Endothelial cell of umbilical vein (primary cell): Measurements from ENCODE around the gene H1-8. TPM values are rescaled to one million over a fixed set of nuclear protein-coding genes. Genes with fewer than 3 reads are reported as not detected.

Source experiments
- BruUV-seq: library from RNA; stranded (reverse); fragments of 400-500 nt; replicated peaks from 2 replicates; lab custom pipeline; 2021; lab: Mats Ljungman, UMichigan
- CTCF ChIA-PET: fragments of 300-600, 350-600 bp; sonication (Branson Sonifier 250); formaldehyde crosslinking; loops from one replicate; lab custom pipeline; 2021; ENCODE audit warnings: antibody characterized with exemption, inconsistent platforms; lab: Charles Lee
- POLR2A ChIA-PET: fragments of 300-600, 350-600 bp; sonication (Branson Sonifier 250); formaldehyde crosslinking; loops from one replicate; lab custom pipeline; 2021; ENCODE audit warnings: antibody characterized with exemption, inconsistent platforms; lab: Charles Lee
- DNase-seq: peaks from one replicate; pipeline ENCODE4 v3.0.0-alpha.2; 2011; ENCODE audit warnings: low read depth, low spot score
- FAIRE-seq: peaks from 2 replicates; lab custom pipeline; 2011; peaks lifted over from hg19 to GRCh38; lab: Jason Lieb, UNC
- H2AFZ ChIP-seq: 2 replicates; pipeline ENCODE4 v1.6.0; 2012; ENCODE audit warnings: low read depth, low read length, control low read depth, inconsistent platforms
- H3K27ac ChIP-seq: 2 replicates; pipeline ENCODE4 v1.5.1; 2011; ENCODE audit warnings: low read depth, mild to moderate bottlenecking, control low read depth, low read length, moderate library complexity; ENCODE audit not compliant: insufficient read depth
- H3K27me3 ChIP-seq, 2 experiments: 2 replicates each; pipeline versions ENCODE4 v1.6.0 to v1.6.1; 2011; ENCODE audit warnings: low read length in 2 of 2, mixed read lengths in 1 of 2; ENCODE audit not compliant: control insufficient read depth in 2 of 2, insufficient read depth in 2 of 2
- H3K36me3 ChIP-seq, 2 experiments: 2 replicates in 1 of 2; 3 replicates in 1 of 2; pipeline ENCODE4 v1.5.1; 2011; ENCODE audit warnings: low read length in 2 of 2, mild to moderate bottlenecking in 1 of 2, moderate library complexity in 1 of 2; ENCODE audit not compliant: control insufficient read depth in 2 of 2, insufficient read depth in 2 of 2; ENCODE audit errors: extremely low read depth in 1 of 2
- H3K4me1 ChIP-seq: 3 replicates; pipeline ENCODE4 v1.5.1; 2011; ENCODE audit warnings: mild to moderate bottlenecking, low read length; ENCODE audit not compliant: control insufficient read depth, insufficient read depth; ENCODE audit errors: extremely low read depth
- H3K4me2 ChIP-seq: 2 replicates; pipeline ENCODE4 v1.6.1; 2011; ENCODE audit warnings: low read length, control low read depth, mixed read lengths; ENCODE audit not compliant: insufficient read depth
- H3K4me3 ChIP-seq, 3 experiments: fragments of 200-600 bp in 1 of 3; sonication (generic), shearing (Covaris generic) in 1 of 3; replicated peaks in 1 of 3; 2 replicates each; pipeline ENCODE4 v1.5.1; 2011 to 2016; ENCODE audit warnings: control low read depth in 3 of 3, low read length in 3 of 3, mild to moderate bottlenecking in 2 of 3, inconsistent platforms in 1 of 3, low read depth in 1 of 3, moderate library complexity in 1 of 3; ENCODE audit not compliant: insufficient read depth in 1 of 3
- H3K79me2 ChIP-seq: 2 replicates; pipeline ENCODE4 v1.6.0; 2012; ENCODE audit warnings: low read length, inconsistent platforms; ENCODE audit not compliant: control insufficient read depth, insufficient read depth
- H3K9ac ChIP-seq: replicated peaks from 2 replicates; pipeline ENCODE3; 2011; ENCODE audit warnings: low read length, control low read depth; ENCODE audit not compliant: insufficient read depth; ENCODE audit errors: extremely low read depth
- H3K9me1 ChIP-seq: replicated peaks from 3 replicates; pipeline ENCODE4 v1.6.0; 2011; ENCODE audit warnings: mild to moderate bottlenecking, low read length; ENCODE audit not compliant: control insufficient read depth, insufficient read depth; ENCODE audit errors: extremely low read depth
- H3K9me3 ChIP-seq: replicated peaks from 2 replicates; pipeline ENCODE4 v1.5.1; 2012; ENCODE audit warnings: low read length, inconsistent platforms; ENCODE audit not compliant: control insufficient read depth, insufficient read depth
- H4K20me1 ChIP-seq: replicated peaks from 2 replicates; pipeline ENCODE3; 2011; ENCODE audit warnings: mild to moderate bottlenecking, low read length; ENCODE audit not compliant: control insufficient read depth, insufficient read depth; ENCODE audit errors: extremely low read depth
- EZH2 ChIP-seq: IDR thresholded peaks from 2 replicates; pipeline ENCODE4 v1.6.1; 2012; ENCODE audit warnings: borderline replicate concordance, low read depth, mild to moderate bottlenecking, moderate library complexity, low read length, inconsistent platforms; ENCODE audit not compliant: severe bottlenecking
- FOS ChIP-seq: IDR thresholded peaks from 2 replicates; pipeline ENCODE4 v1.6.1; 2011; ENCODE audit warnings: mild to moderate bottlenecking, low read length, moderate library complexity, borderline replicate concordance; ENCODE audit not compliant: insufficient read depth
- GATA2 ChIP-seq: IDR thresholded peaks from 2 replicates; pipeline ENCODE4 v1.7.0; 2011; ENCODE audit warnings: low read depth, mild to moderate bottlenecking, moderate library complexity, mixed read lengths, low read length; ENCODE audit not compliant: insufficient read length, insufficient read depth
- JUN ChIP-seq: IDR thresholded peaks from 2 replicates; pipeline ENCODE4 v1.6.1; 2011; ENCODE audit warnings: borderline replicate concordance, low read depth; ENCODE audit not compliant: insufficient read length, insufficient read depth
- MYC ChIP-seq: IDR thresholded peaks from one replicate; pipeline ENCODE4 v1.6.1; 2011; ENCODE audit warnings: mild to moderate bottlenecking, low read depth, low read length
- POLR2A ChIP-seq: IDR thresholded peaks from 2 replicates; pipeline ENCODE4 v1.6.1; 2012; ENCODE audit warnings: low read depth, mild to moderate bottlenecking, control low read depth, low read length
- POLR2AphosphoS5 ChIP-seq: IDR thresholded peaks from 2 replicates; pipeline ENCODE4 v1.6.1; 2012; ENCODE audit warnings: low read depth, mild to moderate bottlenecking, control low read depth, low read length, moderate library complexity; ENCODE audit not compliant: insufficient read depth
- dilution Hi-C: fragments of 300-500 bp; cut with MboI; formaldehyde crosslinking; loops from one replicate; pipeline ENCODE4 v1.15.0; 2019; ENCODE audit warnings: low sequenced_read_pairs; ENCODE audit not compliant: extremely low pct_ligation_motif_present
- intact Hi-C: fragments of 100-400 bp; cut with micrococcal nuclease; formaldehyde crosslinking; loops from one replicate; pipeline ENCODE4 v1.10.0; 2022
- polyA plus RNA-seq, 4 experiments: library from polyadenylated mRNA; depleted of rRNA in 3 of 4; stranded (reverse) in 3 of 4; unstranded in 1 of 4; fragments of >200 nt; gene quantifications; 2 replicates each; pipeline versions ENCODE4 v1.2.1 to v1.2.3, GENCODE V29; 2011 to 2012; ENCODE audit warnings: missing spikeins in 1 of 4
- total RNA-seq: library from RNA; stranded (reverse); gene quantifications from 2 replicates; pipeline ENCODE4 v1.2.3, GENCODE V29; 2021
- TF ChIP-seq, protein P1 (sequence below), 2 donors: IDR thresholded peaks; 1 replicate in 1 of 2; 2 replicates in 1 of 2; pipeline ENCODE4 v1.5.1; 2011; ENCODE audit warnings: low read length in 2 of 2, mild to moderate bottlenecking in 2 of 2, moderate library complexity in 2 of 2, control low read depth in 1 of 2, inconsistent platforms in 1 of 2, low read depth in 1 of 2; ENCODE audit not compliant: insufficient read depth in 1 of 2; ENCODE audit errors: extremely low read depth in 1 of 2
- TF ChIP-seq, protein P2 (sequence below): IDR thresholded peaks from 2 replicates; pipeline ENCODE4 v1.6.1; 2011; ENCODE audit not compliant: insufficient read depth, insufficient read length

The H1-8 gene
- total and polyA plus RNA-seq, 2 donors (not counting 3 experiments of a cell fraction or from before 2014, with no cell fraction given) = not detected

DNA sequence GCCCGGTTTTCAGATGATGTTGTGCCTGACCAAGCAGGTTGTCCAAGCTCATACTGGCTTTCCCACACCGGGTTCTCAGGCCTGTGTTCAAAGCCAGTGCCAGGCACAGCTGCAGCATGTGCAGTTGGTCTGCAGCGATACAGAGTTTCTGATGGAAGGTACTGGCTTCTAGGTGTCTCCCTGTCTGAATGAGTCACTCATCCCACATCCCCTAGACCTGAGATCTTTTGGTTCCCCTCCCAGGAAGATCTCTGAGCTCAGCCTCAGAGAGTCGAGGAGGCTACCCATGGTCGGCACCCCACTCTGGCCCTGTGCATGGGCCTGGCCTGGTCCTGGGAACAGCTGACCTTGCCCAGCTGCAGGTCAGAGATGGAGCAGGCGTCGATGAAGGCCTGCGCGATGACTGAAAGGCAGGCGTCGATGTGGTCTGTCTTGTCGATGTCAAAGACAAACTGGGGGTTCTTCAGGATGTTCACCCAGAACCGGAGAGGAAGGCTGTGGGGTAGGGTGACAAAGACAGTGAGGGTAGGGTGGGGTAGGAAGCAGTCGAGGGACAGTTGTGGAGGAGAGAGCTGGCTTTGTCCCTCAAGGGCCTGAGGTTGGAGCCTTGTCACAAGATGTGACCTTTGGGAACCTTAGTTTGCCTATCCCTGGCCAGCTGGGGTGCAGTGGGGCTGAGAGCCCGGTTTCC lies 15.3 kb downstream of the H1-8 start:
- no peak overlapping the region for H3K4me3 ChIP-seq
- H3K79me2 ChIP-seq = no peaks in the 10 kb centered on the region
- no peaks in the 10 kb centered on the region for H4K20me1 ChIP-seq
- no peak overlapping the region for H3K4me2 ChIP-seq
- H2AFZ ChIP-seq = no peak overlapping the region
- H3K27me3 ChIP-seq = no peaks in the 10 kb centered on the region
- no peaks in the 10 kb centered on the region for H3K9me3 ChIP-seq
- intact Hi-C loops = no loop called here
- peak overlapping the region; percentile 1 for H3K27ac ChIP-seq
- no peaks in the 10 kb centered on the region for H3K9me1 ChIP-seq
- CTCF ChIA-PET = interaction anchor here (1.0 to 6.4 kb wide), 5 partner anchors 10 to 67 kb away, joined by 3 to 80 read pairs (median 3); no protein-coding TSS in a partner anchor
- no peak overlapping the region for H3K9ac ChIP-seq
- dilution Hi-C loops = no loop called here
- H3K36me3 ChIP-seq = peaks cover 14 to 51% of the 10 kb centered on the region in 2 experiments
- no peak for FAIRE-seq
- POLR2A ChIA-PET = no interaction called here
- no TSS peak for BruUV-seq
- no peak for TF ChIP-seq POLR2AphosphoS5
- no peak for TF ChIP-seq GATA2
- no peak for TF ChIP-seq POLR2A
- no peak for TF ChIP-seq FOS
- TF ChIP-seq, protein P1, sequence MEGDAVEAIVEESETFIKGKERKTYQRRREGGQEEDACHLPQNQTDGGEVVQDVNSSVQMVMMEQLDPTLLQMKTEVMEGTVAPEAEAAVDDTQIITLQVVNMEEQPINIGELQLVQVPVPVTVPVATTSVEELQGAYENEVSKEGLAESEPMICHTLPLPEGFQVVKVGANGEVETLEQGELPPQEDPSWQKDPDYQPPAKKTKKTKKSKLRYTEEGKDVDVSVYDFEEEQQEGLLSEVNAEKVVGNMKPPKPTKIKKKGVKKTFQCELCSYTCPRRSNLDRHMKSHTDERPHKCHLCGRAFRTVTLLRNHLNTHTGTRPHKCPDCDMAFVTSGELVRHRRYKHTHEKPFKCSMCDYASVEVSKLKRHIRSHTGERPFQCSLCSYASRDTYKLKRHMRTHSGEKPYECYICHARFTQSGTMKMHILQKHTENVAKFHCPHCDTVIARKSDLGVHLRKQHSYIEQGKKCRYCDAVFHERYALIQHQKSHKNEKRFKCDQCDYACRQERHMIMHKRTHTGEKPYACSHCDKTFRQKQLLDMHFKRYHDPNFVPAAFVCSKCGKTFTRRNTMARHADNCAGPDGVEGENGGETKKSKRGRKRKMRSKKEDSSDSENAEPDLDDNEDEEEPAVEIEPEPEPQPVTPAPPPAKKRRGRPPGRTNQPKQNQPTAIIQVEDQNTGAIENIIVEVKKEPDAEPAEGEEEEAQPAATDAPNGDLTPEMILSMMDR (IDR thresholded peaks at IDR 0.05; ENCODE audit: extremely low read depth in 1 of 2, insufficient read depth in 1 of 2, low read depth in 1 of 2, low read length in 2 of 2) = no peak
- no peak for TF ChIP-seq MYC
- TF ChIP-seq JUN = no peak
- TF ChIP-seq, protein P2, sequence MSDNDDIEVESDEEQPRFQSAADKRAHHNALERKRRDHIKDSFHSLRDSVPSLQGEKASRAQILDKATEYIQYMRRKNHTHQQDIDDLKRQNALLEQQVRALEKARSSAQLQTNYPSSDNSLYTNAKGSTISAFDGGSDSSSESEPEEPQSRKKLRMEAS = no peak
- TF ChIP-seq EZH2 = no peak
- no peak for DNase-seq
- H3K4me1 ChIP-seq = peaks cover 42% of the 10 kb centered on the region
